Small intestine (tissue), 7 donors: ENCODE results near the gene SGSH. TPM values are rescaled to one million over a fixed set of nuclear protein-coding genes. Genes with fewer than 3 reads are reported as not detected.

Experiments used
- DNase-seq, 2 donors: peaks; one replicate each; pipeline versions ENCODE4 v3.0.0 to v3.0.0-alpha.2; 2013
- FAIRE-seq: peaks from 2 replicates; lab custom pipeline; 2012; peaks lifted over from hg19 to GRCh38; lab: Jason Lieb, UNC
- H3K27ac ChIP-seq, 3 donors: one replicate each; pipeline ENCODE4 v1.5.1; 2013; ENCODE audit warnings: low read length in 2 of 3, mild to moderate bottlenecking in 2 of 3, control low read depth in 1 of 3, inconsistent platforms in 1 of 3, low read depth in 1 of 3, moderate library complexity in 1 of 3
- H3K27me3 ChIP-seq, 3 donors: one replicate each; pipeline ENCODE4 v1.6.1; 2013; ENCODE audit warnings: low read length in 3 of 3, inconsistent platforms in 1 of 3; ENCODE audit not compliant: control insufficient read depth in 3 of 3, insufficient read depth in 3 of 3
- H3K36me3 ChIP-seq, 3 donors: one replicate each; pipeline ENCODE4 v1.6.1; 2013; ENCODE audit warnings: low read length in 3 of 3, inconsistent platforms in 1 of 3, low read depth in 1 of 3, mild to moderate bottlenecking in 1 of 3, moderate library complexity in 1 of 3; ENCODE audit not compliant: control insufficient read depth in 3 of 3, insufficient read depth in 2 of 3
- H3K4me1 ChIP-seq, 3 donors: one replicate each; pipeline ENCODE4 v1.6.1; 2013; ENCODE audit warnings: low read length in 2 of 3, inconsistent platforms in 1 of 3, low read depth in 1 of 3, mild to moderate bottlenecking in 1 of 3, moderate library complexity in 1 of 3; ENCODE audit not compliant: control insufficient read depth in 3 of 3, insufficient read depth in 2 of 3
- H3K4me3 ChIP-seq, 3 donors: one replicate each; pipeline ENCODE4 v1.5.1; 2013; ENCODE audit warnings: low read length in 3 of 3, control low read depth in 1 of 3, inconsistent platforms in 1 of 3, low read depth in 1 of 3, mild to moderate bottlenecking in 1 of 3, moderate library complexity in 1 of 3
- H3K9me3 ChIP-seq, 2 donors: one replicate each; pipeline ENCODE4 v1.6.1; 2013; ENCODE audit warnings: low read depth in 1 of 2, low read length in 1 of 2; ENCODE audit not compliant: control insufficient read depth in 2 of 2, insufficient read depth in 1 of 2
- WGBS, 3 donors: extraction: QIAGEN DNeasy Blood & Tissue Kit; methylation state at CpG; one replicate each; pipeline ENCODE4 v1.1.7; 2013; 5-methylcytosine and 5-hydroxymethylcytosine counted together
- polyA plus RNA-seq, 4 donors: library from polyadenylated mRNA; stranded (reverse) in 3 of 4; unstranded in 1 of 4; fragments of 200-250 nt in 3 of 4; fragments of 120-200 nt in 1 of 4; gene quantifications; one replicate each; pipeline versions ENCODE4 v1.2.1 to v1.2.3, GENCODE V29; 2013
- donor health status: healthy with polysubstance abuse.
- donor health status: control.
- donor health status: control.
- donor health status: Bipolar disorder and iron deficiency.
- donor health status: healthy.

The SGSH gene
- polyA plus RNA-seq, 4 donors = 24.4 to 60.1 (median 34.5) TPM

DNA sequence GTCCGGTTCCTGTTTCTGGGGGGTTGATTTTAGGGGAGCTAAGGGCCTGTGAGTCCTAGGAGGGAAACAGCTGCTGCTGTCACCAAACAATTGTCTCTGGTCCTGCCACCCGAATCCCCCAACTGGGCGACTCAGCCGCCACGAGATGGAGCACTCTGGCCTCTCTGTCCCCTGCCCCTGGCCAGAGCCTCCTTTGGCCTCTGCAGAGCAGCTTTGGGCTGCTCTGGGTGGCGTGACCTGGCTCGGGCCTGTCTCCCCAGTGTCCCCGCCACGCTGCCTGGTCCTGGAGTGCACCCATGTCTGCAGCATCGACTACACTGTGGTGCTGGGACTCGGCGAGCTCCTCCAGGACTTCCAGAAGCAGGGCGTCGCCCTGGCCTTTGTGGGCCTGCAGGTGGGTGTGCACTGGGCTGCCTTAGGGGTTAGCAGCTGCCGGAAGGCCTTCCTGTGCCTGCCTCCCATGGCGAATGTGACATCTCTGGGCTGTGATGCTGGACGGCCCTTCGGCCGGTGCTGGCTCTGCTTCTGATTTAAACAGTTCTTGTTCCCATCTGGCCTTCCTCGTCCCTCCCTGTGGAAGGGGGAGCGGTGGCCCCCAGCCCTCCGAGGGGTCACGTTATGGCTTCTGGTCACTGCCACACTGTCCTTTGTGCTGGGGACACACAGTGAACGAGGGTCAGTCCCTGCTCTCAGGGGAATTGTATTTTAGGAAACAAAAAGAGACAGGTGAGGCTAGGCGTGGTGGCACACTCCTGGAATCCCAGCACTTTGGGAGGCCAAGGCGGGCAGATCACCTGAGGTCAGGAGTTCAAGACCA, 29.0 kb upstream of the SGSH start:
- FAIRE-seq (no peak), DNase-seq (no peak)
- Histone ChIP-seq H3K4me3 (no peak overlapping the region), H3K36me3 (peaks cover 0 to 88% (median 0%) of the 10 kb centered on the region in 3 donors), H3K4me1 (no peaks in the 10 kb centered on the region), H3K27me3 (no peaks in the 10 kb centered on the region), H3K27ac (no peak overlapping the region), H3K9me3 (no peaks in the 10 kb centered on the region)
- WGBS, 3 donors = 87 to 90% (median 90%) methylated on average over 26 of the region's 26 CpGs

DNA sequence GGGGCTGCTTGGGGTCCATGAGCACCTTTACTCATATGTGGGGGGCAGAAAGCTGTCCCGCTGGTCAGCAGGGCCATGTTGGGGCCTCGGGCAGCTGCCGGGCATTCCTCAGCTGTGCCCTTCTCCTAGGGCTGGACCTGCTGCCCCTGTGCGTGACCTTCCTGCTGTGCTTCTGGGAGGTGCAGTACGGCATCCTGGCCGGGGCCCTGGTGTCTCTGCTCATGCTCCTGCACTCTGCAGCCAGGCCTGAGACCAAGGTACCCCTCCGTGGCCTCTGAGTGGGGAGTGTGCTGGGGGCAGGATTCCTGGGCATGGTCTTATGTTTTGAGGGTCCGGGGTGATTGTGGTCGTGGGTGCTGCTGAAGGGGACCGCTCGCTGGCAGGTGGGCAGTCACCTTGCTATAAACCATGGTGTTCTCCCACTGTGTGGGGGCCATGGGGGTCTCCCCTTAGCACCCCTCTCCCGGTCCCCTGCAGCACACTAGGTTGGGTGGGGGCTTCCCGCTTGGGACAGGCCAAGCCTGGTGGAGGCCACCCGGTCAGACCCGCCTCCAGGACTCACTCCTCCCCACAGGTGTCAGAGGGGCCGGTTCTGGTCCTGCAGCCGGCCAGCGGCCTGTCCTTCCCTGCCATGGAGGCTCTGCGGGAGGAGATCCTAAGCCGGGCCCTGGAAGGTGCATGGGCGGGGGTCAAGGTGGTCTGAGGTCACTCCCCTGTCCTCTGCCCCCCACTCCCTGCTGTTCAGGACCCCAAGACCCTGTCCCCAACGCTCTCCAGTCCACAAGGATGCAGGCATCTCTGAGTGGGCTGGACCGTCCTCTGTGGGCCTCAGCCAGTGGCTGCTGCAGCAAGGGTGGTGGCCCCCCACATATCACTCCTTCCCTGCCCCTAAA, 28.1 kb upstream of the SGSH start:
- Histone ChIP-seq H3K4me3 (no peak overlapping the region), H3K4me1 (no peaks in the 10 kb centered on the region), H3K36me3 (peaks cover 0 to 90% (median 0%) of the 10 kb centered on the region in 3 donors), H3K27ac (no peak overlapping the region), H3K27me3 (no peaks in the 10 kb centered on the region), H3K9me3 (no peaks in the 10 kb centered on the region)
- WGBS, 3 donors = 92 to 95% (median 94%) methylated on average over 19 to 23 of the region's 23 CpGs
- DNase-seq (no peak), FAIRE-seq (no peak)

DNA sequence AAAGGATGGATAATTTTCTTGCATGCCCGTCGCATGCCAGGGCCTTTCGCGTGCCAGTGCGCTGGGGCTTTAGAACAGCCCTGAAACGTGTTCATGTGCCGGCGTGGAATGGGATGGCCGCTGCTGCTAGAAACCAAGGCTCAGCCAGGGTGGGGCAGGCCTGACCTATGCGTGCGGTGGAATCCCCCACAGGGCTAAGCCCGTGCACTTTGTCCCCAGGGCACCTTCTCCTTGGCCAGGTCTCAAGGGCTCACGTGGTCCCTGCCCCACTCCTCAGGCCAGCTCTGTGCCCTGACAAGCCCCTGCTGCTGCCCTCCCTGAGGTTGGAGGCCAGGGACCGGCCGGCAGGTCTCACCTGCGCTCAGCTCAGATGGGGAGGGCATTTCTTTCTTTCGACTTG, 27.4 kb upstream of the SGSH start:
- H3K9me3 ChIP-seq = no peaks in the 10 kb centered on the region
- WGBS, 3 donors = 92 to 97% (median 94%) methylated on average over 17 of the region's 17 CpGs
- H3K4me1 ChIP-seq = no peaks in the 10 kb centered on the region
- FAIRE-seq (no peak), DNase-seq (no peak)
- H3K27ac ChIP-seq = no peak overlapping the region
- no peak overlapping the region for H3K4me3 ChIP-seq
- H3K36me3 ChIP-seq = peaks cover 0 to 89% (median 0%) of the 10 kb centered on the region in 3 donors
- H3K27me3 ChIP-seq = no peaks in the 10 kb centered on the region

GRCh38 chr17:80246726-80247125, 26.6 kb upstream of the SGSH start:
- H3K27me3 ChIP-seq = no peaks in the 10 kb centered on the region
- DNase-seq (no peak), FAIRE-seq (no peak)
- no peaks in the 10 kb centered on the region for H3K4me1 ChIP-seq
- WGBS, 3 donors = 90 to 93% (median 93%) methylated on average over 6 to 8 of the region's 8 CpGs
- H3K4me3 ChIP-seq = no peak overlapping the region
- peaks cover 0 to 89% (median 4%) of the 10 kb centered on the region in 3 donors for H3K36me3 ChIP-seq
- no peaks in the 10 kb centered on the region for H3K9me3 ChIP-seq
- no peak overlapping the region for H3K27ac ChIP-seq

DNA sequence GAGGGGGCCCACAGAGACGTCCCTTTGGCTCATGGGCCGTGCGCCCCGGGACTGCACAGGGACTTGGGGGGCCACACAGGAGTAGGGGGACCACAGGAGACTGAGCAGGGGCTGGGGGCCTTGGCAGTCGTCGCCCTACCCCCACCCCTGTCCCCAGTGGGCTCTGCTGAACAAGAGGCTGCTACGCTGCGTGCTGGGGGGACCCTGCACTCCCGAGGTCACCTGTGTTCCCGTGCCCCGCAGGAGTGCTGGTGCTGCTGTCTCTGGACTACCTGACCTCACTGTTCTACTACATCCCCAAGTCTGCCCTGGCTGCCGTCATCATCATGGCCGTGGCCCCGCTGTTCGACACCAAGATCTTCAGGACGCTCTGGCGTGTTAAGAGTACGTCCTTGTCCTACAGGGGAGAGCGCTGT, 26.1 kb upstream of the SGSH start:
- Histone ChIP-seq H3K4me1 (no peaks in the 10 kb centered on the region), H3K36me3 (peaks cover 0 to 90% (median 6%) of the 10 kb centered on the region in 3 donors), H3K27ac (no peak overlapping the region), H3K4me3 (no peak overlapping the region), H3K27me3 (no peaks in the 10 kb centered on the region), H3K9me3 (no peaks in the 10 kb centered on the region)
- FAIRE-seq (no peak), DNase-seq (no peak)
- WGBS, 3 donors = 93 to 98% (median 93%) methylated on average over 19 of the region's 19 CpGs

GRCh38 chr17:80245566-80246265, 25.6 kb upstream of the SGSH start:
- DNase-seq (no peak), FAIRE-seq (no peak)
- Histone ChIP-seq H3K4me1 (no peaks in the 10 kb centered on the region), H3K36me3 (peaks cover 0 to 92% (median 6%) of the 10 kb centered on the region in 3 donors), H3K27me3 (no peaks in the 10 kb centered on the region), H3K27ac (no peak overlapping the region), H3K4me3 (no peak overlapping the region), H3K9me3 (no peaks in the 10 kb centered on the region)
- 88 to 90% (median 90%) methylated on average over 26 to 27 of the region's 27 CpGs for WGBS, 3 donors

GRCh38 chr17:80244871-80245509, 24.9 kb upstream of the SGSH start:
- Histone ChIP-seq H3K4me3 (no peak overlapping the region), H3K9me3 (no peaks in the 10 kb centered on the region), H3K27me3 (no peaks in the 10 kb centered on the region), H3K27ac (no peak overlapping the region), H3K36me3 (peaks cover 0 to 93% (median 6%) of the 10 kb centered on the region in 3 donors), H3K4me1 (no peaks in the 10 kb centered on the region)
- FAIRE-seq = no peak
- 89 to 91% (median 89%) methylated on average over 19 to 22 of the region's 22 CpGs for WGBS, 3 donors
- no peak for DNase-seq
